NB4 (cell line): ENCODE data around the gene SLC39A11.

ENCODE experiments used
- DNase-seq: peaks from one replicate; pipeline ENCODE4 v3.0.0; 2010; ENCODE audit warnings: low read depth
- H3K4me3 ChIP-seq: one replicate; pipeline ENCODE4 v1.5.1; 2011; ENCODE audit warnings: mild to moderate bottlenecking, low read depth, low read length, moderate library complexity
- MAX ChIP-seq: IDR thresholded peaks from 2 replicates; pipeline ENCODE4 v1.6.1; 2011; ENCODE audit warnings: low read depth, low read length
- MYC ChIP-seq: IDR thresholded peaks from 2 replicates; pipeline ENCODE4 v1.6.1; 2011; ENCODE audit warnings: low read depth, low read length
- POLR2A ChIP-seq: IDR thresholded peaks from 2 replicates; pipeline ENCODE4 v1.6.1; 2011; ENCODE audit warnings: mild to moderate bottlenecking; ENCODE audit not compliant: insufficient read length; ENCODE audit errors: extremely low read depth
- TF ChIP-seq, protein P1 (sequence below): IDR thresholded peaks from one replicate; pipeline ENCODE4 v1.5.1; 2012; ENCODE audit warnings: low read depth, low read length

SLC39A11 gene

GRCh38 chr17:72972263-72972951 is 120.1 kb downstream of the SLC39A11 start:
- DNase-seq, result no peak
- no peak overlapping the region for H3K4me3 ChIP-seq
- no peak for TF ChIP-seq MAX

DNA sequence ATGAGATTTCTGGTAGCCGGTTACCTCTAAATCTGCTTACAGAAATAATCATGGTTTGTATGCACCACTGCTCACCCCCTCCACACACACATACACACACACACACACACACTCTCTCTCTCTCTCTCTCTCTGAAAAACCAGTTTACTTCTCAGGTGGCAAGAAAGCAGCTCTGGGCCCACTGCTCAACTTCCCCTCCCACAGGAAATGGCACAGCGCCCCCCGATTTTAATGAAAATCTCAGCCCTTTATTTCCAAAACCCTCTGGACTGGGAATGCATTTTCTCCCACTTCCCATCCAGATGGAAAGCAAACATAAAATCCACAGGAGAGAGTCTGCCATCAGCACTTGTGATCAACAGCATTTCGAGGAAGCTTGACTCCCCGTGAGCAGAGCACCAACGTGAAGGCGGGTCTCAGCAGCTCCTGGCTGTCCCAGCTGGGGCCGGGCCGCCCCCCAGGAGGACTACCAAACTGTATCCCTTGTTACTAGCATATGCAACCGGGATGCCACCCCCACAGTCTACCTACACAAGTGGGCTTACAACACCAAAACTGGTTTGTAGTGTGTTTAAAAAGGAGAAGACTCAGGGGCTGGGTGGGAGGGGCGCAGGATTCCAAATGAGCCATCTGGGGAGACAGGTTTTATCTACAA is 121.1 kb downstream of the SLC39A11 start:
- TF ChIP-seq MAX, result no peak
- TF ChIP-seq POLR2A, result no peak
- TF ChIP-seq, protein P1, sequence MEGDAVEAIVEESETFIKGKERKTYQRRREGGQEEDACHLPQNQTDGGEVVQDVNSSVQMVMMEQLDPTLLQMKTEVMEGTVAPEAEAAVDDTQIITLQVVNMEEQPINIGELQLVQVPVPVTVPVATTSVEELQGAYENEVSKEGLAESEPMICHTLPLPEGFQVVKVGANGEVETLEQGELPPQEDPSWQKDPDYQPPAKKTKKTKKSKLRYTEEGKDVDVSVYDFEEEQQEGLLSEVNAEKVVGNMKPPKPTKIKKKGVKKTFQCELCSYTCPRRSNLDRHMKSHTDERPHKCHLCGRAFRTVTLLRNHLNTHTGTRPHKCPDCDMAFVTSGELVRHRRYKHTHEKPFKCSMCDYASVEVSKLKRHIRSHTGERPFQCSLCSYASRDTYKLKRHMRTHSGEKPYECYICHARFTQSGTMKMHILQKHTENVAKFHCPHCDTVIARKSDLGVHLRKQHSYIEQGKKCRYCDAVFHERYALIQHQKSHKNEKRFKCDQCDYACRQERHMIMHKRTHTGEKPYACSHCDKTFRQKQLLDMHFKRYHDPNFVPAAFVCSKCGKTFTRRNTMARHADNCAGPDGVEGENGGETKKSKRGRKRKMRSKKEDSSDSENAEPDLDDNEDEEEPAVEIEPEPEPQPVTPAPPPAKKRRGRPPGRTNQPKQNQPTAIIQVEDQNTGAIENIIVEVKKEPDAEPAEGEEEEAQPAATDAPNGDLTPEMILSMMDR, result no peak
- no peak for TF ChIP-seq MYC
- DNase-seq, result no peak
- H3K4me3 ChIP-seq, result no peak overlapping the region

DNA sequence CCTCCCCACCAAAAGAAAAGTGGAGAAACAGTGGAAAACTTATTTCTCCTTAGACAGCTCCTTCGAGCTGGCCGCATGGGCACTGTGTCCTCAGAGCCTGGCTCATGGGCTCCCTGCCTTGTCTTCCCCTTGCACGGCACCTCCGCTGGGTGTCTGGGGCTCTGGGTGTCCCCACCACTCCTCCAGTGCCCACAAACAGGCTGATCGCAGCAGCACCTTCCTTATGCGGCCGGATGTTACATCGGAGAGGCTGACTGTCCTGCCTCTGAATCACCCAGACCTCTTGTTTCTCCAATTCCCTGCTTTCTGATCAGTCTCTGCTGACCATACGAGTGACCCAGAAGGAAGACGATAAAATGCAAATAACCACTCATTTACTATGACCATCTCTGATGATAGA is 121.7 kb downstream of the SLC39A11 start:
- DNase-seq, result peak; percentile 33
- TF ChIP-seq POLR2A (no peak), MAX (no peak)
- TF ChIP-seq, protein P1, result no peak
- no peak overlapping the region for H3K4me3 ChIP-seq

- TF ChIP-seq MYC (no peak), MAX (no peak), POLR2A (no peak)
- TF ChIP-seq, protein P1, result no peak
- DNase-seq, result no peak
- no peak overlapping the region for H3K4me3 ChIP-seq
These were observed 122.2 kb downstream of the SLC39A11 start for GRCh38 chr17:72970246-72970645.

GRCh38 chr17:72969293-72969906 is 123.1 kb downstream of the SLC39A11 start:
- no peak for DNase-seq
- H3K4me3 ChIP-seq, result no peak overlapping the region
- TF ChIP-seq MYC, result no peak
- no peak for TF ChIP-seq POLR2A
- TF ChIP-seq, protein P1, result no peak
- TF ChIP-seq MAX, result no peak

GRCh38 chr17:72968798-72969197 is 123.7 kb downstream of the SLC39A11 start:
- TF ChIP-seq MAX (no peak), MYC (no peak), POLR2A (no peak)
- TF ChIP-seq, protein P1, result no peak
- DNase-seq, result no peak
- no peak overlapping the region for H3K4me3 ChIP-seq
